Neural crest cell (in vitro differentiated cells): ENCODE results near the gene LCE3E. TPM values are rescaled to one million over a fixed set of nuclear protein-coding genes. Genes with fewer than 3 reads are reported as not detected.

Source experiments
- DNase-seq: peaks from one replicate; pipeline ENCODE4 v3.0.0; 2021; ENCODE audit warnings: low read depth, mixed read lengths, low spot score
- H3K27ac Mint-ChIP-seq: one replicate; pipeline ENCODE4 v1.8.0; 2021; ENCODE audit warnings: mild to moderate bottlenecking, mixed read lengths; ENCODE audit not compliant: unreplicated experiment
- H3K27me3 Mint-ChIP-seq: 2 replicates; pipeline ENCODE4 v1.8.0; 2021; ENCODE audit warnings: low read depth, mild to moderate bottlenecking, mixed read lengths
- H3K36me3 Mint-ChIP-seq: 2 replicates; pipeline ENCODE4 v1.8.0; 2021; ENCODE audit warnings: low read depth, mild to moderate bottlenecking, mixed read lengths
- H3K4me1 Mint-ChIP-seq: 2 replicates; pipeline ENCODE4 v1.8.0; 2021; ENCODE audit warnings: mixed read lengths
- H3K4me3 Mint-ChIP-seq: one replicate; pipeline ENCODE4 v1.8.0; 2021; ENCODE audit warnings: mild to moderate bottlenecking, mixed read lengths
- H3K9me3 Mint-ChIP-seq: 2 replicates; pipeline ENCODE4 v1.8.0; 2021; ENCODE audit warnings: mixed read lengths
- long read RNA-seq: library from polyadenylated mRNA; unstranded; transcript quantifications from one replicate; pipeline ENCODE4 v2.0.0, GENCODE V29; 2020
- total RNA-seq: library from RNA; stranded (reverse); gene quantifications from 2 replicates; pipeline ENCODE4 v1.2.1, GENCODE V29; 2021
- TF ChIP-seq, protein P1 (sequence below): fragments of 200-600 bp; sonication (generic); conservative IDR thresholded peaks from 2 replicates; pipeline ENCODE4 v1.5.0; 2021; ENCODE audit warnings: antibody characterized with exemption, mild to moderate bottlenecking

LCE3E gene, protein sequence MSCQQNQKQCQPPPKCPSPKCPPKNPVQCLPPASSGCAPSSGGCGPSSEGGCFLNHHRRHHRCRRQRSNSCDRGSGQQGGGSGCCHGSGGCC
- total RNA-seq = not detected in 2 replicates
- long read RNA-seq = 0 reads

DNA sequence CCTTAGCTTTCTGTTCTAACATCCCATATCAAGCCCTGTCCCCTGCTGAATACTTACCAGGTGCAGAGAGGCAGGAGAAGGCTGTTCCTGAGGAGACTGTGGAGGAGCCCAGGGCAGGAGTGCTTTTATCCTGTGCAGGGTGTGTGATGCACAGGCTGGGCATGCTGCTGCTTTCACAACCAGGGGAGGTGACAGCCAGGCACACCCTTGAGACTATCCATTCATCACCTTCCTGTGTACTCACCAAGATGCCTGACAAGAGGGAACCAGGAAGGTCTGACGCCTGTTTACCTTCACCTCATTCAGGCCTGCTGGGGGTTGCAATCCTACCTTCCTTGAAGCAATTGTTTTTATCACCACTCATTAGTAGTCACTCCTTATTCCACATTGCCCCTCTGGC lies at the start of gene LCE3E:
Gene LCE3E, minus strand, starts transcription at position 100 of the 400 bp plus-strand sequence. CDS start 572 bp downstream, outside the sequence.
- DNase-seq = no peak
- no peaks in the 10 kb centered on the region for H3K4me1 Mint-ChIP-seq
- no peak within 1 kb of the TSS for H3K4me3 Mint-ChIP-seq
- H3K36me3 Mint-ChIP-seq = peaks cover 11% of the 10 kb centered on the region
- H3K9me3 Mint-ChIP-seq = peaks cover 35% of the 10 kb centered on the region
- H3K27me3 Mint-ChIP-seq = no peaks in the 10 kb centered on the region
- H3K27ac Mint-ChIP-seq = no peak within 1 kb of the TSS
- TF ChIP-seq, protein P1, sequence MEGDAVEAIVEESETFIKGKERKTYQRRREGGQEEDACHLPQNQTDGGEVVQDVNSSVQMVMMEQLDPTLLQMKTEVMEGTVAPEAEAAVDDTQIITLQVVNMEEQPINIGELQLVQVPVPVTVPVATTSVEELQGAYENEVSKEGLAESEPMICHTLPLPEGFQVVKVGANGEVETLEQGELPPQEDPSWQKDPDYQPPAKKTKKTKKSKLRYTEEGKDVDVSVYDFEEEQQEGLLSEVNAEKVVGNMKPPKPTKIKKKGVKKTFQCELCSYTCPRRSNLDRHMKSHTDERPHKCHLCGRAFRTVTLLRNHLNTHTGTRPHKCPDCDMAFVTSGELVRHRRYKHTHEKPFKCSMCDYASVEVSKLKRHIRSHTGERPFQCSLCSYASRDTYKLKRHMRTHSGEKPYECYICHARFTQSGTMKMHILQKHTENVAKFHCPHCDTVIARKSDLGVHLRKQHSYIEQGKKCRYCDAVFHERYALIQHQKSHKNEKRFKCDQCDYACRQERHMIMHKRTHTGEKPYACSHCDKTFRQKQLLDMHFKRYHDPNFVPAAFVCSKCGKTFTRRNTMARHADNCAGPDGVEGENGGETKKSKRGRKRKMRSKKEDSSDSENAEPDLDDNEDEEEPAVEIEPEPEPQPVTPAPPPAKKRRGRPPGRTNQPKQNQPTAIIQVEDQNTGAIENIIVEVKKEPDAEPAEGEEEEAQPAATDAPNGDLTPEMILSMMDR = no peak

DNA sequence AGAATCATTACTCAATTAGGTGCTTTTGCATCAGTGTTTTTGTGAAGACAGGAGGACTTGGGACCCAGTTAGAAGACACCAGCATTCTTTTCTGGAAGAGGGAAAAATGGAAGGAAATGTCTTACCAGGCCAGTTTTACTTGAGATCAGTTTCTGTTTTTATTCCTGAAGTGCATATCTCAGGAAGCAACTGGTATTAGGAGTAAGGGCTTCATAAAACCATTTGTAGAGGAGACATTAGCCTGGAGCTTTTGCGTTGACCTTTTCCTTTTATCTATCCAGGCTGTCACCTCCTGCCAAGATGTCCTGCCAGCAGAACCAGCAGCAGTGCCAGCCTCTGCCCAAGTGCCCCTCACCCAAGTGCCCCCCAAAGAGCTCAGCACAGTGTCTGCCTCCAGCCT lies 46.9 kb upstream of the LCE3E start, which contains the start of gene LCE3B:
Gene LCE3B, plus strand, starts transcription at position 301 of the 400 bp plus-strand sequence. Its CDS starts 0 bp downstream, at position 301.
- TF ChIP-seq, protein P1 = no peak
- peaks cover 2% of the 10 kb centered on the region for H3K36me3 Mint-ChIP-seq
- H3K9me3 Mint-ChIP-seq = peaks cover 2% of the 10 kb centered on the region
- H3K27ac Mint-ChIP-seq = no peak within 1 kb of the TSS
- H3K4me1 Mint-ChIP-seq = no peaks in the 10 kb centered on the region
- H3K4me3 Mint-ChIP-seq = no peak within 1 kb of the TSS
- H3K27me3 Mint-ChIP-seq = no peaks in the 10 kb centered on the region
- no peak for DNase-seq

DNA sequence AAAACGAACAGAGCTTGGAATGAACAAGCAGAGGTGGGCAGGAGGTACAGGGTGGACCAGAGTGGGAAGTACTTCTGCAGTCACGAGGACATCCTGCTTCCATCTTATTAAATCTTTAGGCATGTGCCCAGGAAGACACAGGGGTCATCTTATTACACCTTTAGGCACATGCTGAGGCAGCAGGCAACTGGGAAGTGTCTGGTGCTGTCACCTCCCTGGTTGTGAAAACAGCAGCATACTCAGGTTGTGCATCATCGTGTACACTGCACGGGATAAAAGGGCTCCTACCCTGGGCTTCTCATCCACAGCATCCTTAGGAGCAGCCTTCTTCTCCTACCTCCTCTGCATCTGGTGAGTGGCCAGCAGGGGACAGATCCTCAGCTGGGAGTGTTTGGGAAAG lies 33.4 kb upstream of the LCE3E start, which contains the start of gene LCE3C:
Gene LCE3C, plus strand, starts transcription at position 301 of the 400 bp plus-strand sequence. CDS start 498 bp downstream, outside the sequence.
- H3K9me3 Mint-ChIP-seq = peaks cover 3% of the 10 kb centered on the region
- H3K27ac Mint-ChIP-seq = no peak within 1 kb of the TSS

DNA sequence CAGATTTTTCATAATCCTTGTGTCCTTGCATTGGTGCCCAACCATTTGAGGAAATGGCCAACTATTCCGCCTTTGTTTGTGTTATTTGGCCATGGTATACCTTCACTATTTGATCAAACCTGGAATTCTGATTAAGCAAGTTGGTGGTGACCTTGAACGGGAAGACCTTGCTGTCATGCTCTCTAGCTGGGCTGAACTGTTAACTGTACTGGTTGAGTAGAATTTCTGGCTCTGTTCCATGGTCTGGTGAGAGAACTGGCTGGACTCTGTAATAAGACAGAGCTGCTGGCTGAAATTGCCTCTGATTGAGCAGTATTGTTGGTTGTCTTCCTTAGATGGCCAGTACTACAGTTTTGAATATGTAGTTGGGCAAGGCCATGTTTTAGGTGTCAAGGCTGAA lies 30.4 kb upstream of the LCE3E start:
- TF ChIP-seq, protein P1 = no peak
- DNase-seq = no peak
- no peaks in the 10 kb centered on the region for H3K36me3 Mint-ChIP-seq
- H3K27ac Mint-ChIP-seq = no peak overlapping the region
- no peak overlapping the region for H3K4me3 Mint-ChIP-seq
- no peaks in the 10 kb centered on the region for H3K9me3 Mint-ChIP-seq
- H3K4me1 Mint-ChIP-seq = no peaks in the 10 kb centered on the region
- H3K27me3 Mint-ChIP-seq = no peaks in the 10 kb centered on the region

More for the DNA sequence above, 33.4 kb upstream of the LCE3E start, which contains the start of gene LCE3C:
- Mint-ChIP-seq H3K4me1 (no peaks in the 10 kb centered on the region), H3K4me3 (no peak within 1 kb of the TSS), H3K27me3 (no peaks in the 10 kb centered on the region), H3K36me3 (no peaks in the 10 kb centered on the region)
- TF ChIP-seq, protein P1 = no peak
- no peak for DNase-seq

DNA sequence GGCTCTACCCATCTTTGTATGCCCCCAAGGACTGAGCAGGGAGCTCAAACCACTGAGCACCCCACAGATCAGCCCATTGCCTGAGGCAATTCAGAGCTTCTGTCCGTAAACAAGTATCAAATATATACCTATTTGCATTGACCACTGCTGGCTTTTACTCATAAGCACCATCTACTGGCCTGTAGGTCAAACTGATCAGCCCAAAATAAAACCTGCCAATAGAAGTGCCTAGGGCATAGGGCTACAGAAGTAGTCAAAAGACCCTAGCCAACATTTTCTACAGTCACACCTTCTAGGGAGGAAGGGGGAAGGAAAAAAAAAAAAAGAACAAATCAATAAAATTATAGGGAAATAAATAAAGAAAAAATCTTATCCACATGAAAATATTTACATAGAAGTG lies 19.0 kb upstream of the LCE3E start:
- Mint-ChIP-seq H3K27ac (no peak overlapping the region), H3K36me3 (peaks cover 1% of the 10 kb centered on the region), H3K4me3 (no peak overlapping the region), H3K4me1 (no peaks in the 10 kb centered on the region), H3K9me3 (peaks cover 4% of the 10 kb centered on the region), H3K27me3 (no peaks in the 10 kb centered on the region)
- no peak for DNase-seq
- TF ChIP-seq, protein P1 = no peak
